OCI-LY1 (cell line): ENCODE results near the gene PIK3C2G.

Experiments used
- CTCF ChIP-seq: fragments of 200-600 bp; sonication (generic), shearing (Covaris generic); IDR thresholded peaks from 2 replicates; pipeline ENCODE4 v1.5.1; 2017; ENCODE audit warnings: mild to moderate bottlenecking, antibody characterized with exemption, low read length, moderate library complexity, mixed read lengths
- EZH2 ChIP-seq: fragments of 200-600 bp; sonication (generic), shearing (Covaris generic); IDR thresholded peaks from 2 replicates; pipeline ENCODE4 v1.8.0; 2017; ENCODE audit warnings: borderline replicate concordance, mixed run types, mild to moderate bottlenecking, antibody characterized with exemption, low read length, moderate library complexity, mixed read lengths

GRCh38 chr12:18290386-18290785, 29.1 kb downstream of the PIK3C2G start:
- no peak for TF ChIP-seq CTCF
- no peak for TF ChIP-seq EZH2
